Activated CD4-positive, alpha-beta T cell treated with anti-CD3 and anti-CD28 coated beads for 24 hours (primary cell): ENCODE data around the gene BAHCC1.

Experiments
- DNase-seq, 2 donors: peaks; one replicate each; pipeline ENCODE4 v3.0.0-alpha.2; 2020; ENCODE audit warnings: low read depth in 2 of 2

BAHCC1 gene

GRCh38 chr17:81493198-81494038 is 98.2 kb downstream of the BAHCC1 start:
- DNase-seq = no peak

GRCh38 chr17:81494626-81495377 is 99.5 kb downstream of the BAHCC1 start:
- DNase-seq = no peak

GRCh38 chr17:81498953-81499600 is 103.8 kb downstream of the BAHCC1 start:
- no peak for DNase-seq

- no peak for DNase-seq
Measured at GRCh38 chr17:81499601-81499970, 104.3 kb downstream of the BAHCC1 start.

- DNase-seq = no peak
Measured at GRCh38 chr17:81500047-81500446, 104.8 kb downstream of the BAHCC1 start.

- no peak for DNase-seq
Measured at GRCh38 chr17:81502471-81503017, 107.3 kb downstream of the BAHCC1 start.

- DNase-seq = no peak
Measured at GRCh38 chr17:81503619-81504018, 108.4 kb downstream of the BAHCC1 start.

GRCh38 chr17:81508639-81509206 is 113.5 kb downstream of the BAHCC1 start:
- DNase-seq = no peak

- no peak for DNase-seq
Measured at GRCh38 chr17:81509207-81509971, 114.1 kb downstream of the BAHCC1 start.

- no peak for DNase-seq
Measured at GRCh38 chr17:81509972-81510784, 114.9 kb downstream of the BAHCC1 start.

- no peak for DNase-seq
Measured at GRCh38 chr17:81510785-81511553, 115.7 kb downstream of the BAHCC1 start.

GRCh38 chr17:81511554-81511803 is 116.2 kb downstream of the BAHCC1 start:
- DNase-seq = no peak

- no peak for DNase-seq
Measured at GRCh38 chr17:81511804-81512561, 116.7 kb downstream of the BAHCC1 start.

GRCh38 chr17:81512562-81513371 is 117.5 kb downstream of the BAHCC1 start, which contains the start of gene ACTG1:
Gene ACTG1 (minus strand): TSS chr17:81512799. CDS start chr17:81512354, 445 bp downstream.
- peak; percentile 83 to 87 for DNase-seq

GRCh38 chr17:81513372-81513752 is 118.1 kb downstream of the BAHCC1 start:
- DNase-seq = no peak

GRCh38 chr17:81513753-81514488 is 118.7 kb downstream of the BAHCC1 start:
- no peak for DNase-seq

- no peak for DNase-seq
Measured at GRCh38 chr17:81514489-81514738, 119.2 kb downstream of the BAHCC1 start.
